Left forelimb (tissue), 1 donor: ENCODE data around the gene PRKAG1.

ENCODE experiments used
- DNase-seq: peaks from one replicate; pipeline ENCODE4 v3.0.0-alpha.2; 2018; ENCODE audit warnings: low spot score

Gene PRKAG1

GRCh38 chr12:49031573-49032161 lies 13.1 kb upstream of the PRKAG1 start:
- no peak for DNase-seq

DNA sequence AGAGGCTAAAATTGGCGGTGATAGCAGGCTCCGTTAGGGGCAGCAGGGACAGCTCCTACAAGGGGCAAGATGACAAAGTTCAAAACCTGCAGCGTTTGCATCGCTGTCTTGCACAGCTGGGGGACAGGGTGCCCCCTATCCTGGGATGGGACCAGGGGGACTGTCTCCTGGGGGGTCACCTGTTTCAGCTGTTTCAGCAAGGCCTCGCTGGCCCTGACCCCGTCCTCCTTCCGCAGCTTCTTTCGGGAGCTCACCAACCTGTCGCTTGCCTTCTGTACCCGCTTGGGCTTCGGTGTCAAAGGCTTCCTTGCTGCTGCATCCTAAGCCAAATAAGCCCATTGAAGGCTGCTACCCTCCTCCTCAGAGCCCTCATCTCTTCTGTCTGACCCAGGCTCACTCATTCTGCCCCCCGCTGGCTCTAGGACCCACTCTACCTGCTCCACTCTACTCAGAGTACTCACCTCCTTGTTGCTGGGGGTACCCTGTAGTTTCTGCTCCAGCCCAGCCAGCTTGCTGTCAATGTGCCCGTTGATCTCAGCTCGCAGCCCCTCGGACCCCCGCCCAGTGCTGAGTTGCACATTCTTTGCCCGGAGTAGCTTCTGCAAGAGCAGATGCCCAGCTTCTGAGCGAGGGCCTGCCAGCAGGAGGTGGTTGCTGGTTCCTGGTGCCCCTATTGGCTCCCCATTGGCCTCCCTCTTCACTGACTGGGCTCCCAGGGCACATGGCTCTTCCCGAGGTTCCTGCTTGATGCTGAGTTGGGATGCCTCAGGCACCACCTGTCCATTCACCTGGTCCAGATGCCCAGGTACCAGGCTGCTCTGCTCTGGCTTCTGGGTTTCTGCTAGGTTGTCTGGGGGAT lies 12.4 kb upstream of the PRKAG1 start:
- DNase-seq = peak; percentile 50

DNA sequence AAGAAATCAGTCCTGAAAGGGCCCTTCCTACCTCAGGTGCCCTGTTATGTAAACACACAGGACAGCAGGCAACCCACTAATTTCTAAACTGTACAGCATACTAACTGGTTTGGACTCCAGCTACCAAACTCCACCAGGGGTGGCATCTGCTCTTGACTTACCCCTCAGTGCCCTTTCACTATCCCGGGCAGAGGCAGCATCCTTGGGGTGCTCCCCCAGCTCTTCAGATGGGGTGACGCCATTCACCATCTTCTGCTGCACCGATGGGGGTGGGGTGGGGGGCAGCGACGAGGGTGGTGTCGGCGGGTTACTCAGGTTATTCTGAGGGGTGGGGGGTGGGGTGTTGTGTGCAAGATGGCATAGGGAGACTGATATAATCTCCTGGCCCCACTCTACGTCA lies 11.5 kb upstream of the PRKAG1 start:
- no peak for DNase-seq

GRCh38 chr12:49028666-49029275 lies 10.2 kb upstream of the PRKAG1 start:
- DNase-seq = no peak

DNA sequence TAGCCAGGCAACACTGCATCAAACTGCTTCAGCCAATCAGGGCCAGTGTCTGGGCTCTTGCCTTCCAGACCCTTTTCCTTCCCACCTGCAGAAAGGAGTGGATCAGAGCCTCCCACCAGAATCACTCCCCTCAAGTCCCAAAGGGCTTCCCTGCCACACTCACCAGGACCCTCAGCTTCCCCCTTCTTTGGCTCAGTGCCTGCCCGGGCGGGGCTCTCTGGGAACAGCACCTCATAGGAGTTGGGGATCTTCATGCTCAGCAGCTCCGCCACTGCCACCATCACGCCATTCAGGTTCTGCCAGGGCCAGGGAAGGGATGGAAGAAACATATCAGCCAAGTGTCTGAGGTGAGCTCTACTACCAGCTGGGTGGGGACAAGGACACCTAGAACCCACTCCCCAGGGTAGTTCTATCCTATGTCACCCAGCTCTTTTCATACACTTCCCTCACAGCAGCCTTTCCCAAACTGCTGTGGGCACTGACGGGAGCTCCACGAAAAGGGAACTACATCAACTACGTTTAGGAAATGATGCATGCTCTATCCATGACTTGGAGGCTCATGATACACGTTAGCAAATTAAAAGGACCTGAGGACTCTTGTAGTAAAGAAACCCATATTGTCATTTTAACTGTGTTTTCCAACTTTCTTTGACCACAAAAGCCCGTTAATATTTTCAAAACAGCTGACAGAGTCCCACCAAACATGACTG lies 9.4 kb upstream of the PRKAG1 start:
- no peak for DNase-seq

DNA sequence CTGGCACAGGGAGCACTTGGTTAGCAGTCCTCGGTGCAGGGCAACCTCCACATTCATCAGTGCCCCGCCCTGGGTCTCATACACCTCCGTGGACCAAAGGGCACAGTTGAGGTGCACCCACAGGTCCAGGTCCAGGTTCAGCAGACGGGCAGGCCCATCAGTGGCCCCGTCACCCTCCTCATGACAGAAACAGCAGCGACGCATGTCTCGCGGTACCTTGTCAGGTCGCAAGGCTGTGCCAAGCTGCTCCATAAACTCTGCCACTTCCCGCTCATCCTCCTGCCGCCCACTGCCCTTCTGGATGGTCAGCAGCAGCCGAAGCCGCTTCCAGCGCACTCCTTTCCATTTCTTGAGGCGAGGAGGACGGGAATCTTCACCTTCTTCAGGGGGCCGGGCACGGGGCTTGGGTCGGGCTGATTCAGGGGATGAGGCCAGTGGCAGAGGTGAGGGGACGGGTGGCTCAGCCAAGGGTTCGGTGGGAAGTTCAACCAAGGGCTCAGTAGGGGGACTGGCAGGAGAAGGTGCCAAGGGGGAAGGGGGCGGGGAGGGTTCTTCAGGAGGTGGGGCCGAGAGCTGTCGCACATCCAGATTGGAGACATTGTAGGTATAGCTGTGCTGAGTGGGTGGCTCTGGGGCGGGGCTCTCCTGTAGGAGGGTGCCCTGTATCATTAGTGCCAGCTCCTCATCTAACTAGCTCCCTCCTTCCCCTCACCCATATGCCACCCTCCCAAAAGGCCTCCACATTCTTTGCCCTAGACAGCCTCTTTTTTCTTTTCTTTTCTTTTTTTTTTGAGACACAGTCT lies 8.3 kb upstream of the PRKAG1 start:
- DNase-seq = no peak

DNA sequence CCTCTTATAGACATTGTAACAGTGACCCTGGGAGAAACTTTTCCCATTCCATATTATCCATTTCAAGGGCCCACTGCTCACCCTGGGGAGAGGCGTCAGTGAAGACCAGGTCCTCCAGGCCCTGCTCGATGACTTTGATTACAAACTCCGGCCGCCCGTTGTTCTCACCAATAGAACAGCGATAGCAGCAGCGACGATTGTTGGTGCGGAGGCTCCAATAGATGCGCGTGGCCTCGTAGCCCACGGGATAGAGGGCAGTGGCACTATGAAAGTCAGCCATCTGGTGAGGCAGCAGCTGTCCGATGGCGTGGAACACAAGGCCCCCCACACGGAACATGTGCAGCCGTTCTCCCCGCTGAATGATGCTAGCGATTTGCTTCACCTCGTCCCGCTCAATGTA lies 7.5 kb upstream of the PRKAG1 start:
- no peak for DNase-seq

GRCh38 chr12:49025463-49025862 lies 6.9 kb upstream of the PRKAG1 start:
- no peak for DNase-seq

GRCh38 chr12:49024543-49024942 lies 6.0 kb upstream of the PRKAG1 start:
- no peak for DNase-seq

DNA sequence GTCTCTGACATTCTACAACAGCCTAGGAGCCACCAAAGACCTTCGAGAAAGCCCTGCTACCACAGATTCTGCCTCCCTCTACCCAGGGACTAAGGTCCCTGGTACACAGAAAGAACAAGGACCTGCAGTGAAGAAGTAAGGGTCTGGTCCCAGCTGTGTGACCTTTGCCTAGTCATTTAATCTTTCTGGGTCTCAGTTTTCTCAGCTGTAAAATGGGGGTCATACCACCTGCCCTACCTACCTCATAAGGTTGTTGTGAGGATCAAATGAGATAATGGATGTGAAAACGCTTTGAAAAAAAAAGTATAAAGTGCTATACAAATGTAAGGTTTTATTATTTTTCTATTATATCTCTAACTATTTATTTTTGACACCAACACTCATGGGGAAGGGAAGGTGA lies 5.2 kb upstream of the PRKAG1 start:
- DNase-seq = no peak

DNA sequence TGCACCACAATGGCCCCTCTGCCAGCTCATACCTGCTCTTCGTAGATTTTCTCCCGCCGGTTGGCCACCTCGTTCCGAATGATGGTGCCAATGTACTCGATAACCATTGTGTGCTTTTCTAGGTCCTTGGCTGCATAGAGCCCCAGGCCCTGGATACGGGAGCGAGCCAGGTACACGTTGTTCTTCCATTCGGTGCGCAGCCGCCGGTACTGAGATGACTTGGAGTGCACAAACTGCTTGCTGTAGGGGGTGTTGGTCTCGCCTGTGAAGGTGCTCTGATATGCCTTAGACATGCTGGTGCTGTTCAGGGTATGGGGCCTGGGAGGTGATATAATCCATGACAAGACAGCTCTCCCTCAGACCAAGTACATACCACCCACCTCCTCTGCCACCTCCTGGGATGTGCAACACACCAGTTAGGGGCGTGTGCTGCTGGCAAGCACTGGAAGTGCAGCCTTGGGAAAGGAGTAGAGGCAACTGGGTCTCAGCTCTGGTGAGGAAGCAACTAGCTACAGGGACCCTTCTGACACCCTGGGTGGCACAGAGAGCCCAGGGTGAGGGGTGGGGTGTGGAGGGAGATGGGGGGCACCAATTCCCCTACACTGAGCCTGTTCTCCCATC lies 4.1 kb upstream of the PRKAG1 start:
- DNase-seq = no peak

GRCh38 chr12:49021292-49021915 lies 2.8 kb upstream of the PRKAG1 start:
- no peak for DNase-seq

GRCh38 chr12:49020441-49020840 lies 1.9 kb upstream of the PRKAG1 start:
- no peak for DNase-seq

DNA sequence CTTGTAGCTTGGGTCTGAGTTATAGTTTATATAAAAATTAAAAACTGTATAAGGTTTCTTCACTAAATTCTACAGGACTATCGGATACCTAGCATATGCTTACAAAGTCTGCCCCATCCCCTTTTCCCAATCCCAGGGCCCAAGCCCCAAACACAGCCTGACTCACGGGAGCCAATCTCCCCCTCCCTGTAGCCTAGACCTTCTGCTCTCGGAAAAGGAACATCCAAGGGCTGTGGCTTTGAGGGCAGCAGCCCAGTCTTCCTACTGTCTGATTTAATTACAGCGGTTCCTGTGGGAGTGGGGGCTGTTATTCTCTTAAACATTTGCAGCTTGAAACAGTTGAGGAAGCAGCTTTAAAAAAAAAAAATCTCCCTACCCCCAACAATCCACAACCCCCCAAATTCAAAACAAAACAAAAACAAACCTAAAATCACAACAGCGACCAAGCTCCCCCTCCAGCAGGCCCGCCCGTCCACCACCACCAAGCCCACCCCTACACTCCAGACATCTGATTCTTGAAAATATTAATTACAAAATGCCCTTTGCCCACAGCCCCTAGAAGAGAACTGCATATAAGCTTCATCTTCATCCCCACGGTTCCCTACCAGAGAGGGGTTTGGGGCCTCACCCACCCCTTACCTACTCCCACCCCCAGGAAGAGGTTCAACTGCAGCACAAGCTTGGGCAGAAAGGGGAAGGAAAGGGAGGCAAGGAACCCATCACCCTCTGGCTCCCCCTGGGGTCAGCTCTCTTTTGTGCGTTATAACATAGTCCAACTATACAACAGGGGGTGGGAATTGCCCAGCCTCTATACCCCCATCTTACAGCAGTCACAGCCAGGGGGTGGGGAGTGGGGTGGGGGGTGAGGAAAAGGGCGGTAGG lies 1.1 kb upstream of the PRKAG1 start:
- no peak for DNase-seq

DNA sequence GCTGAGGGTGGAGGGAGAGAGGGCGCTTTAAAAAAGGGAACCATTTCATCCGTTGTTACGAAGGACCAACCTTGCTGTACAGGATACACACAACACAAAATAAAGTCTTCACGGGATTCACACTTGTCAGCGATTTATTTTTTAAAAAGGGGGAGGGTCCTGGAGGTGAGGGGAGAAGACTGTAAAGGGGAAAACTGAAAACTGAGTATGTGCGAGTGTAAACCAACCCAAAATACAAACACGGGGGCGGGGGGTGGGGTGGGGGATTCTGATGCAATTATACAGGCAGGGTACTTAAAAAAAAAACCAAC lies 499 bp upstream of the PRKAG1 start:
- no peak for DNase-seq

DNA sequence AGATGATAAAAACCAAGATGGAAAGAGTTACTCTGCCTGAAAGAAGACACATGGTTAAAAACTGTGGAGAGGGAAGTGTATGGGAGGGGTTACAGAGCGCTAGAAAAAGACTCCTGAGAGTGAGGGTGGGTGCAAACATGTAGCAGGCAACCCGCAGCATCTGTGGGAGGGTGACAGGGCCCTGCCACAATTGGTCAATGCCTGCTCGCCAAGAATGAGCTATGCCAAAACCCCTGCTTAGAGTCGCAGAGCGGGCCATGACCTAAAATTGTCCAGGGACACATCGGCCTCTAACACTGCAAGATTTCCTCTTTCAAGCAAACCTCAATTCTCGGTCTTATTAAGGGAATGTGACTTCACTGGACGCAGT lies 700 bp downstream of the PRKAG1 start:
- DNase-seq = no peak

GRCh38 chr12:49015196-49015595 lies 3.4 kb downstream of the PRKAG1 start:
- no peak for DNase-seq

DNA sequence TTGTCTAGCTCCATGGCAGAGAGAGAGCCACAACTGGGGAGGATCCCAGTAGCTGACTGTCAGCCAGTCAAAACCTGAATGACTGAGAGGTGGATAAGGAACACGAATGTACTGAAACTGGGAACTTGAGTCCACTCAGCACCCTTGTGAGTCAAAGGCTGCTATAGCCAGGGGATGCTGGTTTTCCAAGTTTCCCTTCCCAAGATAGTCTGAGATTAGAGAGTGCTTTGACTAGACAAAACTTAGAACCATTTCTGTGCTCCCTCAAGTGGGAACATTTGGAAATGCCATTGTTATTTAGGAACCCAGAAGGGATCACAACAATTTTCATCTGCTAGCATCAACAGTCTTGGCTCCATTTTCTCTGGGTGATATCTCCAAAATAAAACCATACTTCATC lies 4.0 kb downstream of the PRKAG1 start:
- DNase-seq = no peak

DNA sequence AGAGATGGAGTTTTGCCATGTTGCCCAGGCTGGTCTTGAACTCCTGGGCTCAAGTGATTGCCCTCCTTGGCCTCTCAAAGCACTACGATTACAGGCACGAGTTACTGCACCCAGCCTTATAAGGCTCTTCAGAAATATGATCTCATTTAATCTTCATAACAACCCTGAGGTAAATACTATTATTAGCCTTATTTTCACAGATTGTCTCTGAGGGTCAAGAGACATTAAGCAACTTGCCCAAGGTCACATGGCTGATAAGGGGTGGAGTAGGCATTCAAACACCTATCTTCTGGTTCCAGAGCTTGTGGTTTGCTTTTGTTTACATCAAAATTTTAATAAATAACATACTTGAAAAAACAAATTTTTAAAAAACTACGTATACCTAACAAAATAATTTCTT lies 5.1 kb downstream of the PRKAG1 start:
- no peak for DNase-seq

DNA sequence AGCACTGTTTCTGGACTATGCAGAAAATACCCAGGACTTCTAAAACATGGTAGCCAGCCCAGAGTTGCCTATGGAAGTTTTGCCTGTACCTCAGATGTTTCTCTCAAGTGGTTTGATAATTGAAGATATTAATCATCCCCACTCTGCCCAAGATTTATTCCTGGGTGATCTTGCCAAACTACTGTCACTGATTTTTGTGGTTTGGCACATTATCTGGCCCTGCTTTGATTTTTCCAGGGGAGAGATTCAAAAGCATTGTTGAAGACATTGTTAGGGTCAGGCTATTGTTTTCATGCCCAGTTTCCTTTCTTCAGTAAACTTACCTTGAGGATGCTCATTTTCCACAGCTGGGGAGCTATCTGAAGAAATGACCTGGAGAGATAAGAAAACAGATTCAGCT lies 5.8 kb downstream of the PRKAG1 start:
- DNase-seq = no peak
